Prostate gland (tissue), 2 donors: ENCODE measurements around the gene NAGPA.

ENCODE experiments used
- CTCF ChIP-seq, 4 experiments: fragments of 200-600 bp in 2 of 4; fragments of 450-650 bp in 2 of 4; sonication (generic) in 2 of 4; IDR thresholded peaks; 1 replicate in 3 of 4; 2 replicates in 1 of 4; pipeline ENCODE4 v1.5.1; 2016 to 2019; ENCODE audit warnings: antibody characterized with exemption in 4 of 4, mild to moderate bottlenecking in 2 of 4, moderate library complexity in 2 of 4
- POLR2A ChIP-seq: fragments of 450-650 bp; IDR thresholded peaks from one replicate; pipeline ENCODE4 v1.6.1; 2016; ENCODE audit warnings: antibody characterized with exemption, mild to moderate bottlenecking

- TF ChIP-seq CTCF (IDR thresholded peaks at IDR 0.05) = no peak
- no peak for TF ChIP-seq POLR2A
These were observed 6.6 kb downstream of the NAGPA start for GRCh38 chr16:5027086-5027485.
